HUES48 (cell line): ENCODE measurements around the gene CRB2.

Experiments used
- H3K27ac ChIP-seq: one replicate; pipeline ENCODE4 v1.7.0; 2013; ENCODE audit warnings: low read depth, low read length, inconsistent platforms
- H3K27me3 ChIP-seq: 2 replicates; pipeline ENCODE4 v1.6.1; 2013; ENCODE audit warnings: mild to moderate bottlenecking, low read length; ENCODE audit not compliant: control insufficient read depth, insufficient read depth
- H3K36me3 ChIP-seq: 2 replicates; pipeline ENCODE4 v1.6.1; 2013; ENCODE audit warnings: low read length; ENCODE audit not compliant: control insufficient read depth, insufficient read depth
- H3K4me1 ChIP-seq: 2 replicates; pipeline ENCODE4 v1.6.1; 2013; ENCODE audit warnings: mild to moderate bottlenecking, low read length; ENCODE audit not compliant: control insufficient read depth, insufficient read depth
- H3K4me3 ChIP-seq: 2 replicates; pipeline ENCODE4 v1.5.1; 2013; ENCODE audit warnings: mild to moderate bottlenecking, low read depth, low read length
- H3K9ac ChIP-seq: 2 replicates; pipeline ENCODE4 v1.6.1; 2013; ENCODE audit warnings: mild to moderate bottlenecking, low read depth, low read length, moderate library complexity
- H3K9me3 ChIP-seq: 2 replicates; pipeline ENCODE4 v1.6.1; 2013; ENCODE audit warnings: low read length; ENCODE audit not compliant: control insufficient read depth, insufficient read depth

The CRB2 gene

GRCh38 chr9:123420592-123421111 lies 64.7 kb downstream of the CRB2 start:
- H3K4me3 ChIP-seq = no peak overlapping the region
- no peaks in the 10 kb centered on the region for H3K9me3 ChIP-seq
- no peaks in the 10 kb centered on the region for H3K36me3 ChIP-seq
- H3K27ac ChIP-seq = no peak overlapping the region
- no peak overlapping the region for H3K9ac ChIP-seq
- H3K27me3 ChIP-seq = no peaks in the 10 kb centered on the region
- H3K4me1 ChIP-seq = peaks cover 13% of the 10 kb centered on the region

GRCh38 chr9:123421186-123421585 lies 65.2 kb downstream of the CRB2 start:
- Histone ChIP-seq H3K27ac (no peak overlapping the region), H3K4me1 (peaks cover 13% of the 10 kb centered on the region), H3K27me3 (no peaks in the 10 kb centered on the region), H3K9me3 (no peaks in the 10 kb centered on the region), H3K4me3 (no peak overlapping the region), H3K36me3 (no peaks in the 10 kb centered on the region), H3K9ac (no peak overlapping the region)

- Histone ChIP-seq H3K36me3 (no peaks in the 10 kb centered on the region), H3K4me1 (peaks cover 13% of the 10 kb centered on the region), H3K9me3 (no peaks in the 10 kb centered on the region), H3K27ac (no peak overlapping the region), H3K27me3 (no peaks in the 10 kb centered on the region), H3K4me3 (no peak overlapping the region), H3K9ac (no peak overlapping the region)
Measured at GRCh38 chr9:123421801-123422455, 65.9 kb downstream of the CRB2 start.

GRCh38 chr9:123422635-123423310 lies 66.8 kb downstream of the CRB2 start:
- H3K4me1 ChIP-seq = peaks cover 13% of the 10 kb centered on the region
- no peak overlapping the region for H3K27ac ChIP-seq
- no peak overlapping the region for H3K4me3 ChIP-seq
- H3K9ac ChIP-seq = no peak overlapping the region
- no peaks in the 10 kb centered on the region for H3K9me3 ChIP-seq
- no peaks in the 10 kb centered on the region for H3K36me3 ChIP-seq
- H3K27me3 ChIP-seq = no peaks in the 10 kb centered on the region

- Histone ChIP-seq H3K4me1 (peaks cover 13% of the 10 kb centered on the region), H3K27me3 (no peaks in the 10 kb centered on the region), H3K36me3 (no peaks in the 10 kb centered on the region), H3K9me3 (no peaks in the 10 kb centered on the region), H3K9ac (no peak overlapping the region), H3K27ac (no peak overlapping the region), H3K4me3 (no peak overlapping the region)
Measured at GRCh38 chr9:123423311-123423640, 67.3 kb downstream of the CRB2 start.

- Histone ChIP-seq H3K4me3 (no peak overlapping the region), H3K36me3 (no peaks in the 10 kb centered on the region), H3K27ac (no peak overlapping the region), H3K4me1 (peaks cover 13% of the 10 kb centered on the region), H3K27me3 (no peaks in the 10 kb centered on the region), H3K9ac (no peak overlapping the region), H3K9me3 (no peaks in the 10 kb centered on the region)
Measured at GRCh38 chr9:123424131-123424530, 68.1 kb downstream of the CRB2 start.

GRCh38 chr9:123424552-123425225 lies 68.7 kb downstream of the CRB2 start:
- Histone ChIP-seq H3K4me1 (peaks cover 13% of the 10 kb centered on the region), H3K9me3 (no peaks in the 10 kb centered on the region), H3K4me3 (no peak overlapping the region), H3K27me3 (no peaks in the 10 kb centered on the region), H3K27ac (no peak overlapping the region), H3K9ac (no peak overlapping the region), H3K36me3 (no peaks in the 10 kb centered on the region)

GRCh38 chr9:123425261-123425821 lies 69.3 kb downstream of the CRB2 start:
- Histone ChIP-seq H3K9ac (no peak overlapping the region), H3K4me3 (no peak overlapping the region), H3K9me3 (no peaks in the 10 kb centered on the region), H3K27ac (no peak overlapping the region), H3K36me3 (no peaks in the 10 kb centered on the region), H3K27me3 (no peaks in the 10 kb centered on the region), H3K4me1 (peaks cover 13% of the 10 kb centered on the region)

GRCh38 chr9:123425836-123426365 lies 69.9 kb downstream of the CRB2 start:
- Histone ChIP-seq H3K4me3 (no peak overlapping the region), H3K9me3 (no peaks in the 10 kb centered on the region), H3K27me3 (no peaks in the 10 kb centered on the region), H3K9ac (no peak overlapping the region), H3K4me1 (peaks cover 13% of the 10 kb centered on the region), H3K36me3 (no peaks in the 10 kb centered on the region), H3K27ac (no peak overlapping the region)

GRCh38 chr9:123426406-123426805 lies 70.4 kb downstream of the CRB2 start:
- H3K9ac ChIP-seq = no peak overlapping the region
- H3K4me1 ChIP-seq = peaks cover 13% of the 10 kb centered on the region
- H3K27ac ChIP-seq = no peak overlapping the region
- H3K4me3 ChIP-seq = no peak overlapping the region
- H3K27me3 ChIP-seq = no peaks in the 10 kb centered on the region
- no peaks in the 10 kb centered on the region for H3K36me3 ChIP-seq
- H3K9me3 ChIP-seq = no peaks in the 10 kb centered on the region
